ENCODE data around the gene ARHGAP26. TPM values are rescaled to one million over a fixed set of nuclear protein-coding genes. Genes with fewer than 3 reads are reported as not detected.

ARHGAP26 gene
- total RNA-seq, 1 donor from 2014 or later, result 35.4 TPM

GRCh38 chr5:143068712-143069111 lies 298.5 kb downstream of the ARHGAP26 start:
- Histone ChIP-seq H3K4me1 (peaks cover 41% of the 10 kb centered on the region), H3K27ac (no peak overlapping the region), H3K36me3 (peaks cover 6% of the 10 kb centered on the region), H3K27me3 (no peaks in the 10 kb centered on the region), H3K4me3 (no peak overlapping the region), H3K9me3 (no peaks in the 10 kb centered on the region)
- TF ChIP-seq CTCF (IDR thresholded peaks at IDR 0.05), result no peak
- no peak for ATAC-seq
- intact Hi-C loops (cut with DNase I), result no loop called here
- no peak for DNase-seq

DNA sequence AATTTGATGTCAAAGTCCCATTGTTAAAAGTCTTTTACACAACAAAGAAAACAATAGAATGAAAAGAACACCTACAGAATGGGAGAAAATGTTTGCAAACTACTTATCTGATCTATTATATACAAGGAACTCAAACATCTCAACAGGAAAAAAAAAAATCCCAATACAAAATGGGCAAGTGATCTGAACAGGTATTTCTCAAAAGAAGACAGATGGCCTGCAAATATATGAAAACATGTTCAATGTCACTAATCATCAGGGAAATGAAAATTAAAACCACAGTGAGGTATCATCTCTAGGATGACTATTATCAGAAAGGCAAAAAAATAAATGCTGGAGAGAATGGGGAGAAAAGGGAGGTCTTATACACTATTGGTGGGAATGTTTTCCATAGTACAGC lies 301.8 kb downstream of the ARHGAP26 start:
- ATAC-seq, result no peak

DNA sequence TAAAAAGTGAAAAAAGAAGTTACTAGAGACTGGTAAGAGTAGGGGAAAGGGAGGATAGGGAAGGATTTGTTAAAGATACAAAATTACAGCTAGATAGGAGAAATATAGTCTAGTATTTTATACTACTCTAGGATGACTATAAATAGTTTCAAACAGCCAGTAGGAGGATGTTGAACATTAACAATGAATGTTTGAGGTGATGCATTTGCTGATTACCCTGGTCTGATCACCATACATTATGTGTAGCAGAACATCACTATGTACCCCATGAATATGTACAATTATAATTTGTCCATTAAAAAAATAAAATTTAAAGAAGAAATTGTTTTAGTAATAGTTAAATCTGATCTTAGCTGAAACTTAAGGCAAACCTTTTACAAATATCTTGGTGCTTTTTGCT lies 302.6 kb downstream of the ARHGAP26 start:
- Histone ChIP-seq H3K9me3 (no peaks in the 10 kb centered on the region), H3K36me3 (peaks cover 6% of the 10 kb centered on the region), H3K4me3 (no peak overlapping the region), H3K4me1 (peaks cover under 1% of the 10 kb centered on the region), H3K27me3 (no peaks in the 10 kb centered on the region), H3K27ac (no peak overlapping the region)
- DNase-seq (no peak), ATAC-seq (no peak)
- no peak for TF ChIP-seq CTCF (IDR thresholded peaks at IDR 0.05)
- intact Hi-C loops (cut with DNase I), result no loop called here

More for the DNA sequence above, 301.8 kb downstream of the ARHGAP26 start:
- TF ChIP-seq CTCF (IDR thresholded peaks at IDR 0.05), result no peak
- H3K36me3 ChIP-seq, result peaks cover 6% of the 10 kb centered on the region
- intact Hi-C loops (cut with DNase I), result no loop called here
- peaks cover 9% of the 10 kb centered on the region for H3K4me1 ChIP-seq
- H3K9me3 ChIP-seq, result no peaks in the 10 kb centered on the region
- DNase-seq, result no peak
- no peak overlapping the region for H3K4me3 ChIP-seq
- no peaks in the 10 kb centered on the region for H3K27me3 ChIP-seq
- no peak overlapping the region for H3K27ac ChIP-seq

- intact Hi-C loops (cut with DNase I), result no loop called here
- no peak for ATAC-seq
- no peak overlapping the region for H3K4me3 ChIP-seq
- H3K4me1 ChIP-seq, result no peaks in the 10 kb centered on the region
- TF ChIP-seq CTCF (IDR thresholded peaks at IDR 0.05), result no peak
- peaks cover under 1% of the 10 kb centered on the region for H3K36me3 ChIP-seq
- no peak for DNase-seq
- no peaks in the 10 kb centered on the region for H3K9me3 ChIP-seq
- H3K27me3 ChIP-seq, result no peaks in the 10 kb centered on the region
- no peak overlapping the region for H3K27ac ChIP-seq
Observed at GRCh38 chr5:143073766-143074165, 303.6 kb downstream of the ARHGAP26 start.

GRCh38 chr5:143074414-143074996 lies 304.3 kb downstream of the ARHGAP26 start:
- TF ChIP-seq CTCF (IDR thresholded peaks at IDR 0.05), result no peak
- no peak for DNase-seq
- H3K4me3 ChIP-seq, result no peak overlapping the region
- intact Hi-C loops (cut with DNase I), result no loop called here
- H3K36me3 ChIP-seq, result no peaks in the 10 kb centered on the region
- H3K4me1 ChIP-seq, result no peaks in the 10 kb centered on the region
- no peaks in the 10 kb centered on the region for H3K27me3 ChIP-seq
- no peak for ATAC-seq
- no peak overlapping the region for H3K27ac ChIP-seq
- H3K9me3 ChIP-seq, result no peaks in the 10 kb centered on the region

GRCh38 chr5:143076377-143076776 lies 306.2 kb downstream of the ARHGAP26 start:
- Histone ChIP-seq H3K4me1 (no peaks in the 10 kb centered on the region), H3K9me3 (no peaks in the 10 kb centered on the region), H3K36me3 (no peaks in the 10 kb centered on the region), H3K4me3 (no peak overlapping the region), H3K27me3 (no peaks in the 10 kb centered on the region), H3K27ac (no peak overlapping the region)
- DNase-seq (no peak), ATAC-seq (no peak)
- TF ChIP-seq CTCF (IDR thresholded peaks at IDR 0.05), result no peak
- intact Hi-C loops (cut with DNase I), result no loop called here
